ENCODE measurements around the gene TBK1. TPM values are rescaled to one million over a fixed set of nuclear protein-coding genes. Genes with fewer than 3 reads are reported as not detected.

The TBK1 gene
- total and polyA plus RNA-seq, 9 of the 15 experiments (the other 6 are each of a cell fraction or from before 2014, with no cell fraction given) = 20.4 to 42.0 (median 27.8) TPM

GRCh38 chr12:64403707-64404469, 48.0 kb upstream of the TBK1 start, which contains the start of gene XPOT (continued):
- TF ChIP-seq USF1 (CRISPR knock-in tag; IDR thresholded peaks at IDR 0.05) = no peak; the same call in 1 of the 2 replicates
- no peak for TF ChIP-seq PTBP1 (IDR thresholded peaks at IDR 0.05; ENCODE audit: low read depth, low read length)
- TF ChIP-seq FOXK2 (conservative IDR thresholded peaks at IDR 0.05 in 1 of 2, IDR thresholded peaks at IDR 0.05 in 1 of 2; ENCODE audit: low read depth in 2 of 2) = peak in 1 of 2 experiments; percentile 40; a peak in 2 of 4 replicates
- TF ChIP-seq PML (IDR thresholded peaks at IDR 0.05; ENCODE audit: low read length) = peak; percentile 44; the same call in 1 of the 2 replicates
- no peak for TF ChIP-seq PBX2 (CRISPR knock-in tag; IDR thresholded peaks at IDR 0.05; ENCODE audit: low read depth)
- TF ChIP-seq PBX2 (tag; conservative IDR thresholded peaks at IDR 0.05; ENCODE audit: low read depth) = no peak; the same call in 1 of the 2 replicates
- peak; percentile 89 for TF ChIP-seq TBP (optimal IDR thresholded peaks at IDR 0.05; ENCODE audit: low read depth, low read length)
- TF ChIP-seq FOXK1 (CRISPR knock-in tag; IDR thresholded peaks at IDR 0.05; ENCODE audit: borderline replicate concordance) = no peak
- no peak for TF ChIP-seq FOXM1 (IDR thresholded peaks at IDR 0.05; ENCODE audit: low read depth)
- TF ChIP-seq FOXM1 (CRISPR knock-in tag; IDR thresholded peaks at IDR 0.05; ENCODE audit: low read depth) = no peak
- no peak for TF ChIP-seq ZNF3 (CRISPR knock-in tag; IDR thresholded peaks at IDR 0.05)
- TF ChIP-seq UBTF (IDR thresholded peaks at IDR 0.05; ENCODE audit: borderline replicate concordance in 1 of 2, low read depth in 2 of 2, low read length in 2 of 2) = peak in 1 of 2 experiments; percentile 25; a peak in 1 of 4 replicates
- peak; percentile 78 for TF ChIP-seq CXXC5 (CRISPR knock-in tag; IDR thresholded peaks at IDR 0.05)
- 0 out of 2 replicates have a peak, but pooled peaks have one; percentile 33 for TF ChIP-seq ZNF174 (CRISPR knock-in tag; IDR thresholded peaks at IDR 0.05)
- peak; percentile 81 for TF ChIP-seq KDM5B (IDR thresholded peaks at IDR 0.05; ENCODE audit: insufficient replicate concordance, low read depth, low read length)
- peak; percentile 11; the same call in 1 of the 2 replicates for TF ChIP-seq NFRKB (IDR thresholded peaks at IDR 0.05; ENCODE audit: low read depth)
- TF ChIP-seq ZNF354B (CRISPR knock-in tag; IDR thresholded peaks at IDR 0.05) = no peak
- no peak for TF ChIP-seq ZNF785 (CRISPR knock-in tag; IDR thresholded peaks at IDR 0.05)
- TF ChIP-seq PPARD (CRISPR knock-in tag; IDR thresholded peaks at IDR 0.05) = no peak
- TF ChIP-seq ZNF77 (CRISPR knock-in tag; IDR thresholded peaks at IDR 0.05) = no peak
- peak; percentile 80 for TF ChIP-seq POLR2H (tag; IDR thresholded peaks at IDR 0.05; ENCODE audit: low read depth)
- TF ChIP-seq LEF1 (IDR thresholded peaks at IDR 0.05) = no peak
- TF ChIP-seq SMAD4 (CRISPR knock-in tag; conservative IDR thresholded peaks at IDR 0.05) = peak; percentile 95
- TF ChIP-seq ESRRB (CRISPR knock-in tag; IDR thresholded peaks at IDR 0.05; ENCODE audit: borderline replicate concordance) = no peak
